HEK293T (cell line): ENCODE measurements around the gene SIPA1L3.

Experiments used
- CTCF ChIA-PET: fragments of 350-600 bp; formaldehyde crosslinking; extraction: SDS; loops from one replicate; lab custom pipeline; 2021; ENCODE audit warnings: antibody characterized with exemption, inconsistent platforms; lab: Yijun Ruan, JAX
- POLR2A ChIA-PET: fragments of 350-600 bp; formaldehyde crosslinking; extraction: SDS; loops from one replicate; lab custom pipeline; 2020; ENCODE audit warnings: antibody characterized with exemption, inconsistent platforms; lab: Yijun Ruan, JAX
- DNase-seq: peaks from one replicate; pipeline ENCODE4 v3.0.0; 2012; ENCODE audit warnings: mixed read lengths; ENCODE audit errors: extremely low spot score
- ARNT ChIP-seq: fragments of 450-650 bp; IDR thresholded peaks from 2 replicates; pipeline ENCODE4 v1.6.1; 2017; ENCODE audit warnings: mild to moderate bottlenecking
- BHLHE40 ChIP-seq: fragments of 450-650 bp; IDR thresholded peaks from 2 replicates; pipeline ENCODE4 v1.6.1; 2016; ENCODE audit warnings: mild to moderate bottlenecking, moderate library complexity, borderline replicate concordance
- CTBP1 ChIP-seq: fragments of 450-650 bp; IDR thresholded peaks from 2 replicates; pipeline ENCODE4 v1.6.1; 2016; ENCODE audit warnings: borderline replicate concordance
- ELF4 ChIP-seq: fragments of 450-650 bp; IDR thresholded peaks from 2 replicates; pipeline ENCODE4 v1.6.1; 2017; ENCODE audit warnings: antibody characterized with exemption
- FOXA1 ChIP-seq: fragments of 450-650 bp; IDR thresholded peaks from 2 replicates; pipeline ENCODE4 v1.6.1; 2016; ENCODE audit warnings: mild to moderate bottlenecking
- FOXK2 ChIP-seq: fragments of 450-650 bp; IDR thresholded peaks from 2 replicates; pipeline ENCODE4 v1.6.1; 2016; ENCODE audit warnings: mild to moderate bottlenecking
- FOXM1 ChIP-seq: fragments of 450-650 bp; IDR thresholded peaks from 2 replicates; pipeline ENCODE4 v1.6.1; 2017; ENCODE audit warnings: mild to moderate bottlenecking, borderline replicate concordance
- HDGF ChIP-seq: fragments of 450-650 bp; IDR thresholded peaks from 2 replicates; pipeline ENCODE4 v1.6.1; 2017; ENCODE audit warnings: antibody characterized with exemption, borderline replicate concordance
- L3MBTL2 ChIP-seq: fragments of 450-650 bp; conservative IDR thresholded peaks from 2 replicates; pipeline ENCODE4 v1.6.1; 2016; ENCODE audit warnings: mild to moderate bottlenecking
- LEF1 ChIP-seq: fragments of 450-650 bp; IDR thresholded peaks from 2 replicates; pipeline ENCODE4 v1.6.1; 2017; ENCODE audit warnings: mild to moderate bottlenecking, borderline replicate concordance
- NFRKB ChIP-seq: fragments of 450-650 bp; IDR thresholded peaks from 2 replicates; pipeline ENCODE4 v1.6.1; 2016; ENCODE audit warnings: mild to moderate bottlenecking, moderate library complexity
- PKNOX1 ChIP-seq: fragments of 450-650 bp; IDR thresholded peaks from 2 replicates; pipeline ENCODE4 v1.6.1; 2016
- SP1 ChIP-seq: fragments of 450-650 bp; IDR thresholded peaks from 2 replicates; pipeline ENCODE4 v1.6.1; 2017
- SUZ12 ChIP-seq: fragments of 450-650 bp; IDR thresholded peaks from 2 replicates; pipeline ENCODE4 v1.6.1; 2016; ENCODE audit warnings: mild to moderate bottlenecking
- TARDBP ChIP-seq: fragments of 450-650 bp; IDR thresholded peaks from 2 replicates; pipeline ENCODE4 v1.6.1; 2016
- ZNF384 ChIP-seq: fragments of 450-650 bp; IDR thresholded peaks from 2 replicates; pipeline ENCODE4 v1.6.1; 2016

The SIPA1L3 gene

DNA sequence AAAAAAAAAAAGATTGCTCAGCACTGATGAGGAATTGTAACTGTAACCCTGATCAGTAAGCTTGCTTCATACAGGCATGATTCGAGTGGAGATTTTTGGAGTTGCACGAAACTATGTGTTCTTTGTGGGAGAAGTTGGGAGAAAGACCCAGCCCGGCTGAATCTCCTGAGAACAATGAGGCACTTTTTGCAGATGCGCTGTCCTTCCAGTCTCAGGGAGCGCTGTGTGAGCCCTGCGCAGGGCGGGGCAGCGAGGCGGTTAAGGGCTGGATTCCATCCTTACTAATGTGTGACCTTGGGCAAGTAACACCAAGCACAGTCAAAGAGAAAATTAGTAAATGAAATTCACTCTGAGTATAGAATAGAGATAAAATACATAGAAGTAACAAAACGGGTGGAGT is 76.9 kb downstream of the SIPA1L3 start:
- ChIA-PET CTCF (no interaction called here), POLR2A (interaction anchor here (0.9 kb wide), 1 partner anchor 21 kb away, joined by 3 read pairs; no protein-coding TSS in a partner anchor)
- no peak for DNase-seq
- TF ChIP-seq LEF1 = no peak
- TF ChIP-seq ARNT = no peak
- TF ChIP-seq TARDBP = no peak
- TF ChIP-seq L3MBTL2 = no peak
- no peak for TF ChIP-seq SUZ12
- TF ChIP-seq NFRKB = no peak
- TF ChIP-seq HDGF = no peak
- TF ChIP-seq FOXM1 = no peak
- no peak for TF ChIP-seq FOXK2
- no peak for TF ChIP-seq BHLHE40
- TF ChIP-seq SP1 = no peak
- TF ChIP-seq ZNF384 = no peak
- no peak for TF ChIP-seq FOXA1
- TF ChIP-seq CTBP1 = no peak
- no peak for TF ChIP-seq ELF4
- no peak for TF ChIP-seq PKNOX1

DNA sequence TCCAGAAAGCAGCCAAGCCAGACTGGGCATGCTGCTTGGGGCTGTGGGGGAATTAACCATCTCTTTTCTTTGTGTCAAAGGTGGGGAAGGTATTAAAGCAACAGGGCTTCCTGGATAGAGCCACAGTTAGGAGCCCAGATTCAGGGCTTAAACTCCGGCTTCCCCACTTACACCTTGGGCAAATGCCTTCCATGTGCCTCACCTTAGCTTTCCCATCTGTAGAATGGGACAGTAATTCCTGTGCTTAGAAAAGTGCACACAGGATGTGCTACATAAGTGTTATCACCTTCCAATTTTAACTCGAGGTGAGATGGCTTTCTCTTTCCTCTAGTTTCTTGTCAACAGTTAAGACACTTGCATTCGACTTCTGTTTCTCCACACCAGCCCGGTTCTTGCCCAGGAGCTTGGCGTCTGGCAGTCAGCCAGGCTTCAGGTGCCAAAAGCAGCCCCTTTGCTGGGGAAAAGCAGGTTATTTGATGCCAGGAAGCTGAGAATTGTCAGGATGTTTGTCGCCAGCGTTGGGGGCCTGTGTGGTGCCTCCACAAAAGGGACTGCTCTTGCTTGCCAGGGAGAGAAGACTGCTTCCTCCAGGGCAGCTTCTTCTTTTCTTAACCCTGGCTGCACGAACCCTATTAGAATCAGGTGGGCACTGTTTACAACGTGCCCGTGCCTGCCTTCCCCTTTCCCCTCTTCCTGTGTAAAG is 79.2 kb downstream of the SIPA1L3 start:
- CTCF ChIA-PET = interaction anchor here (0.8 to 1.8 kb wide), 4 partner anchors 9 to 82 kb away, joined by 3 to 6 read pairs (median 4); no protein-coding TSS in a partner anchor

GRCh38 chr19:37987356-37988332 is 80.6 kb downstream of the SIPA1L3 start:
- peak; percentile 29 for DNase-seq
- ChIA-PET POLR2A (interaction anchor here (2.4 kb wide), 1 partner anchor 16 kb away, joined by 12 read pairs; no protein-coding TSS in a partner anchor), CTCF (interaction anchor here (0.5 to 1.8 kb wide), 7 partner anchors 10 to 117 kb away, joined by 3 to 6 read pairs (median 4); no protein-coding TSS in a partner anchor)
- no peak for TF ChIP-seq ARNT
- TF ChIP-seq L3MBTL2 = no peak
- no peak for TF ChIP-seq ELF4
- TF ChIP-seq FOXA1 = no peak
- TF ChIP-seq SUZ12 = no peak
- no peak for TF ChIP-seq NFRKB
- no peak for TF ChIP-seq SP1
- TF ChIP-seq ZNF384 = no peak
- no peak for TF ChIP-seq TARDBP
- no peak for TF ChIP-seq PKNOX1
- TF ChIP-seq LEF1 = no peak
- TF ChIP-seq FOXM1 = no peak
- TF ChIP-seq FOXK2 = no peak
- no peak for TF ChIP-seq CTBP1
- TF ChIP-seq BHLHE40 = no peak
- TF ChIP-seq HDGF = no peak

More for the DNA sequence above, 79.2 kb downstream of the SIPA1L3 start:
- DNase-seq = no peak
- TF ChIP-seq L3MBTL2 = no peak
- TF ChIP-seq FOXA1 = no peak
- no peak for TF ChIP-seq CTBP1
- TF ChIP-seq PKNOX1 = no peak
- no peak for TF ChIP-seq NFRKB
- no peak for TF ChIP-seq FOXK2
- no peak for TF ChIP-seq ARNT
- TF ChIP-seq SUZ12 = no peak
- TF ChIP-seq HDGF = no peak
- POLR2A ChIA-PET = interaction anchor here (1.0 to 2.4 kb wide), 2 partner anchors 18 to 79 kb away, joined by 4 to 12 read pairs; partner anchors contain the start of genes SIPA1L3 and WDR87

DNA sequence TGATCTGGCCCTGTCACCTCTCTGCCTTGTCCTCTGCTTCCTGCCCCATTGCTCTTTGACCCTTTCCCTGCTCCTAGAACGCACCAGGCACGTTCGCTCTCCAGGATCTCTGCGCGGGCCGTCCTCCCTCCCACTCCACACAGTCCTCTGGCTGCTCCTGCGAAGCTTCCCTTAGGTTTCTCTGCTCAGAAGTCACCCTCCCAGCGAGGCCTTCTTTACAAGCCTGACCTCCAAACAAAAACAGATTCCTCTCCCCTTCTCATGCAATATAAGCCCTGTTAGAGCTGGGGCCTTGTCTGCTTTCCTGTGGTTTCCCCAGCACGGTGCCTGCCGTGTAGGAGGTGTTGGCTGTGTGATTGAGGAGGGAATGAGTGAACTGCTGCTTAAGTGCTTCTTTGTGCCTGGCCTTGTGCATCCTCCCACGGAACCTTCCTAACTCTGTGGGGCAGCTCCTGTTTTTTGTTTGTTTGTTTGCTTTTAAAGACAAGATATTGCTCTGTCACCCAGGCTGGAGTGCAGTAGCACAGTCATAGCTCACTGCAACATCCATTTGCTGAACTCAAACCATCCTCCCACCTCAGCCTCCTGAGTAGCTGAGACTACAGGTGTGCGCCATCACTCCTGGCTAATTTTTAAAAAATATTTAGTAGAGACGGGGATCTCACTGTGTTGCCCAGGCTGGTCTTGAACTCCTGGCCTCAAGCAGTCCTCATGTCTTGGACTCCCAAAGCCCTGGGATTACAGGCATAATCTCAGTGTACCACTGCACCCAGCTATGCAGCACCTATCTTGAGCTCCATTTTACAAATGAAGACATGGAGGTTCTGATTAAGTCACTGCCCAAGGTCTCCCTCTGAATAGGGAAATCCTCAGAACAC is 82.0 kb downstream of the SIPA1L3 start:
- ChIA-PET CTCF (interaction anchor here (0.9 kb wide), 1 partner anchor 15 kb away, joined by 3 read pairs; no protein-coding TSS in a partner anchor), POLR2A (interaction anchor here (2.7 kb wide), 1 partner anchor 16 kb away, joined by 7 read pairs; no protein-coding TSS in a partner anchor)
- TF ChIP-seq NFRKB = no peak
- no peak for TF ChIP-seq FOXM1
- TF ChIP-seq FOXK2 = no peak
- no peak for TF ChIP-seq PKNOX1
- no peak for TF ChIP-seq FOXA1
- no peak for DNase-seq
